ENCODE data around the gene GDF7. TPM values are rescaled to one million over a fixed set of nuclear protein-coding genes. Genes with fewer than 3 reads are reported as not detected.

The GDF7 gene
- total and polyA plus RNA-seq, 10 of the 15 experiments (the other 5 are each of a cell fraction or from before 2014, with no cell fraction given): 0.02 to 0.11 (median 0.04) TPM; not detected in 1

DNA sequence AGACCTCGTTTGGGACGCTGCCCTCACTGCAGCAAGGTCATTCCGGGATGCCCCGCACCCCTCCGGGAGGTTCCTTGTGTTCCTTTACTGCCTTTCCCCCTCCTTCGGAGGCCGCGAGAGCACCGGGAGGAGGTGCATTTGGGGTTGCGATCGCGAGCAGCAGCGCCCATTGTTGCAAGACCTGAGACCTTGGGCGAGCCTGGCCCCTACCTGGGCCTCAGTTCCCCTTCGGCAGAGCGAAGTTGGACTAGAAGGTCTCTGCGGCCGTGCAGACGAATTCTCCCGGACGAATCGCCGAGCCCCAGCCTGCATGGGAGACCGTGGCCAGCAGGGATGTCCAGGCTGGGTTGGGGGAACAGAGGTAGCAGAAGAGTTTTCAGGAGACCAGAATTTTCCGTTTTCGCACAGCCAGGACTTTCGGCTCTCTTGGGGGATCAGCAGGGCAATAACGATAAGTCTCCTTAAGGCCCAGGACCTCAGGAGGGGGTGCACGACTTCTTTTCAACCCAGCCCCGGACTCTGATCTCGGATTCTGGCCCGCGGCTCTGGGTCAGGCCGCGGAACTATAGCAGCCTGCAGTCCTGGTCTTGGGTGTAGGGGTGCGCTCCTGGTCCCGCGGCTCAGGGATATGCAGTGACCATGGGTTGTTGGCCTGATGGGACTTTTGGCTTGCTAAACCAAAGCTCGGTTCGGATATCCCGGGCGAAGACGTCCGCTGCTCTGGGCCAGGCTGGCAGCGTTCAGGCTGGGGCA lies 2.8 kb downstream of the GDF7 start:
- H3K4me3 ChIP-seq: no peak overlapping the region
- H2AFZ ChIP-seq (ENCODE audit: control insufficient read depth, low read depth, low read length): no peak overlapping the region
- H3K27me3 ChIP-seq (replicated peaks in 1 of 2; ENCODE audit: control insufficient read depth in 2 of 2, insufficient read depth in 2 of 2, low read length in 1 of 2): peaks cover 20 to 31% of the 10 kb centered on the region in 2 experiments
- no peak for FAIRE-seq
- no peak overlapping the region for H3K9ac ChIP-seq (ENCODE audit: control insufficient read depth, insufficient read depth, low read length)
- ChIA-PET CTCF (no interaction called here), RAD21 (ENCODE audit: unreplicated experiment) (no interaction called here), SMC1A (ENCODE audit: uncharacterized antibody, unreplicated experiment) (no interaction called here), POLR2A (no interaction called here)
- peaks cover 13% of the 10 kb centered on the region; the same call in 1 of the 2 replicates for H3K4me1 ChIP-seq (ENCODE audit: control insufficient read depth, insufficient read depth, low read length)
- no peak overlapping the region for H3K4me2 ChIP-seq (ENCODE audit: control insufficient read depth, insufficient read depth)
- 88% methylated on average over 42 of the region's 45 CpGs for WGBS (ENCODE audit: insufficient coverage, insufficient replicate concordance, low lambda C conversion rate, missing lambda C conversion rate)
- no peak for ATAC-seq
- no peaks in the 10 kb centered on the region; the same call in 2 of the 3 replicates for H3K9me3 ChIP-seq (replicated peaks; ENCODE audit: control insufficient read depth, insufficient read depth, low read length)
- no peaks in the 10 kb centered on the region for H4K20me1 ChIP-seq (ENCODE audit: control insufficient read depth, insufficient read depth)
- no peak for DNase-seq (ENCODE audit: low read depth, low spot score)
- TF ChIP-seq, protein P1, sequence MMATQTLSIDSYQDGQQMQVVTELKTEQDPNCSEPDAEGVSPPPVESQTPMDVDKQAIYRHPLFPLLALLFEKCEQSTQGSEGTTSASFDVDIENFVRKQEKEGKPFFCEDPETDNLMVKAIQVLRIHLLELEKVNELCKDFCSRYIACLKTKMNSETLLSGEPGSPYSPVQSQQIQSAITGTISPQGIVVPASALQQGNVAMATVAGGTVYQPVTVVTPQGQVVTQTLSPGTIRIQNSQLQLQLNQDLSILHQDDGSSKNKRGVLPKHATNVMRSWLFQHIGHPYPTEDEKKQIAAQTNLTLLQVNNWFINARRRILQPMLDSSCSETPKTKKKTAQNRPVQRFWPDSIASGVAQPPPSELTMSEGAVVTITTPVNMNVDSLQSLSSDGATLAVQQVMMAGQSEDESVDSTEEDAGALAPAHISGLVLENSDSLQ (IDR thresholded peaks at IDR 0.05): no peak
- no peak for TF ChIP-seq KAT2A (conservative IDR thresholded peaks at IDR 0.05; ENCODE audit: control insufficient read depth, low read depth, low read length)
- no peak for TF ChIP-seq DPF2 (IDR thresholded peaks at IDR 0.05)
- no peak for TF ChIP-seq SRF (IDR thresholded peaks at IDR 0.05; ENCODE audit: low read depth in 2 of 2, low read length in 2 of 2)
- no peak for TF ChIP-seq ZNF274 (IDR thresholded peaks at IDR 0.05; ENCODE audit: insufficient read depth, insufficient read length)
- in situ Hi-C loops (cut with MboI) (loop anchor here (25.0 kb wide), 1 partner anchor 443 kb away; the partner anchor contains the start of gene TDRD15), intact Hi-C loops (cut with micrococcal nuclease; ENCODE audit: unreplicated experiment) (no loop called here)
- no TSS peak for BruUV-seq (replicated peaks)
- no peaks in the 10 kb centered on the region for H3K36me3 ChIP-seq (ENCODE audit: control insufficient read depth in 2 of 2, insufficient read depth in 2 of 2, low read length in 1 of 2)
- no peaks in the 10 kb centered on the region for H3K79me2 ChIP-seq (ENCODE audit: control insufficient read depth, insufficient read depth, low read length)
- H3K27ac ChIP-seq (ENCODE audit: control insufficient read depth, insufficient read depth): no peak overlapping the region
